ENCODE data around the gene MMD2.
"Not testable (repeated sequence)": the region's sequence is repeated elsewhere in the genome, so short reads cannot be mapped to it uniquely, and the experiment has no call there.

The MMD2 gene

GRCh38 chr7:4911111-4911828, 47.7 kb downstream of the MMD2 start:
- no peaks in the 10 kb centered on the region for H3K36me3 ChIP-seq (ENCODE audit: control insufficient read depth, insufficient read depth, low read length)
- no peak overlapping the region for H3K27ac ChIP-seq (ENCODE audit: low read depth, low read length)
- no peaks in the 10 kb centered on the region for H3K27me3 ChIP-seq (ENCODE audit: control insufficient read depth, insufficient read depth, low read length)
- H3K4me3 ChIP-seq (ENCODE audit: low read length), result no peak overlapping the region
- H3K9ac ChIP-seq (ENCODE audit: low read length), result no peak overlapping the region
- H3K4me1 ChIP-seq (ENCODE audit: control insufficient read depth, insufficient read depth, low read length), result no peaks in the 10 kb centered on the region

GRCh38 chr7:4906682-4907081, 52.3 kb downstream of the MMD2 start:
- no peaks in the 10 kb centered on the region for H3K36me3 ChIP-seq (ENCODE audit: control insufficient read depth, insufficient read depth, low read length)
- H3K9ac ChIP-seq (ENCODE audit: low read length), result no peak overlapping the region
- H3K4me1 ChIP-seq (ENCODE audit: control insufficient read depth, insufficient read depth, low read length), result no peaks in the 10 kb centered on the region
- H3K27ac ChIP-seq (ENCODE audit: low read depth, low read length), result no peak overlapping the region
- H3K27me3 ChIP-seq (ENCODE audit: control insufficient read depth, insufficient read depth, low read length), result no peaks in the 10 kb centered on the region
- no peak overlapping the region for H3K4me3 ChIP-seq (ENCODE audit: low read length)

- H3K9ac ChIP-seq (ENCODE audit: low read length), result no peak overlapping the region
- H3K4me3 ChIP-seq (ENCODE audit: low read length), result no peak overlapping the region
- no peaks in the 10 kb centered on the region for H3K4me1 ChIP-seq (ENCODE audit: control insufficient read depth, insufficient read depth, low read length)
- H3K27me3 ChIP-seq (ENCODE audit: control insufficient read depth, insufficient read depth, low read length), result no peaks in the 10 kb centered on the region
- H3K27ac ChIP-seq (ENCODE audit: low read depth, low read length), result no peak overlapping the region
- no peaks in the 10 kb centered on the region for H3K36me3 ChIP-seq (ENCODE audit: control insufficient read depth, insufficient read depth, low read length)
Measured at GRCh38 chr7:4905171-4905570, 53.8 kb downstream of the MMD2 start.

GRCh38 chr7:4904346-4904745, 54.6 kb downstream of the MMD2 start:
- H3K27ac ChIP-seq (ENCODE audit: low read depth, low read length), result no peak overlapping the region
- no peaks in the 10 kb centered on the region for H3K4me1 ChIP-seq (ENCODE audit: control insufficient read depth, insufficient read depth, low read length)
- no peak overlapping the region for H3K4me3 ChIP-seq (ENCODE audit: low read length)
- no peaks in the 10 kb centered on the region for H3K36me3 ChIP-seq (ENCODE audit: control insufficient read depth, insufficient read depth, low read length)
- H3K27me3 ChIP-seq (ENCODE audit: control insufficient read depth, insufficient read depth, low read length), result no peaks in the 10 kb centered on the region
- H3K9ac ChIP-seq (ENCODE audit: low read length), result no peak overlapping the region

- no peak overlapping the region for H3K4me3 ChIP-seq (ENCODE audit: low read length)
- H3K27ac ChIP-seq (ENCODE audit: low read depth, low read length), result no peak overlapping the region
- no peaks in the 10 kb centered on the region for H3K36me3 ChIP-seq (ENCODE audit: control insufficient read depth, insufficient read depth, low read length)
- H3K9ac ChIP-seq (ENCODE audit: low read length), result no peak overlapping the region
- H3K4me1 ChIP-seq (ENCODE audit: control insufficient read depth, insufficient read depth, low read length), result no peaks in the 10 kb centered on the region
- H3K27me3 ChIP-seq (ENCODE audit: control insufficient read depth, insufficient read depth, low read length), result no peaks in the 10 kb centered on the region
Measured at GRCh38 chr7:4895766-4896165, 63.2 kb downstream of the MMD2 start.

GRCh38 chr7:4894482-4894881, 64.5 kb downstream of the MMD2 start:
- no peaks in the 10 kb centered on the region for H3K36me3 ChIP-seq (ENCODE audit: control insufficient read depth, insufficient read depth, low read length)
- no peak overlapping the region for H3K9ac ChIP-seq (ENCODE audit: low read length)
- no peaks in the 10 kb centered on the region for H3K4me1 ChIP-seq (ENCODE audit: control insufficient read depth, insufficient read depth, low read length)
- H3K27me3 ChIP-seq (ENCODE audit: control insufficient read depth, insufficient read depth, low read length), result no peaks in the 10 kb centered on the region
- no peak overlapping the region for H3K4me3 ChIP-seq (ENCODE audit: low read length)
- H3K27ac ChIP-seq (ENCODE audit: low read depth, low read length), result no peak overlapping the region

GRCh38 chr7:4893929-4894475, 65.0 kb downstream of the MMD2 start:
- H3K27me3 ChIP-seq (ENCODE audit: control insufficient read depth, insufficient read depth, low read length), result no peaks in the 10 kb centered on the region
- H3K36me3 ChIP-seq (ENCODE audit: control insufficient read depth, insufficient read depth, low read length), result no peaks in the 10 kb centered on the region
- no peak overlapping the region for H3K9ac ChIP-seq (ENCODE audit: low read length)
- no peaks in the 10 kb centered on the region for H3K4me1 ChIP-seq (ENCODE audit: control insufficient read depth, insufficient read depth, low read length)
- H3K27ac ChIP-seq (ENCODE audit: low read depth, low read length), result no peak overlapping the region
- no peak overlapping the region for H3K4me3 ChIP-seq (ENCODE audit: low read length)

- H3K27ac ChIP-seq (ENCODE audit: low read depth, low read length); H3K27me3 ChIP-seq (ENCODE audit: control insufficient read depth, insufficient read depth, low read length); H3K9ac ChIP-seq (ENCODE audit: low read length); H3K4me1 ChIP-seq (ENCODE audit: control insufficient read depth, insufficient read depth, low read length); H3K36me3 ChIP-seq (ENCODE audit: control insufficient read depth, insufficient read depth, low read length); H3K4me3 ChIP-seq (ENCODE audit: low read length): not testable (repeated sequence)
Measured at GRCh38 chr7:4893188-4893587, 65.8 kb downstream of the MMD2 start.

GRCh38 chr7:4891522-4891921, 67.5 kb downstream of the MMD2 start:
- not testable (repeated sequence) for H3K4me1 ChIP-seq (ENCODE audit: control insufficient read depth, insufficient read depth, low read length); H3K27me3 ChIP-seq (ENCODE audit: control insufficient read depth, insufficient read depth, low read length); H3K27ac ChIP-seq (ENCODE audit: low read depth, low read length); H3K36me3 ChIP-seq (ENCODE audit: control insufficient read depth, insufficient read depth, low read length); H3K4me3 ChIP-seq (ENCODE audit: low read length); H3K9ac ChIP-seq (ENCODE audit: low read length)

- no peaks in the 10 kb centered on the region for H3K27me3 ChIP-seq (ENCODE audit: control insufficient read depth, insufficient read depth, low read length)
- no peak overlapping the region for H3K27ac ChIP-seq (ENCODE audit: low read depth, low read length)
- no peak overlapping the region for H3K4me3 ChIP-seq (ENCODE audit: low read length)
- H3K4me1 ChIP-seq (ENCODE audit: control insufficient read depth, insufficient read depth, low read length), result no peaks in the 10 kb centered on the region
- no peaks in the 10 kb centered on the region for H3K36me3 ChIP-seq (ENCODE audit: control insufficient read depth, insufficient read depth, low read length)
- H3K9ac ChIP-seq (ENCODE audit: low read length), result no peak overlapping the region
Measured at GRCh38 chr7:4889682-4890081, 69.3 kb downstream of the MMD2 start.

- H3K4me1 ChIP-seq (ENCODE audit: control insufficient read depth, insufficient read depth, low read length), result no peaks in the 10 kb centered on the region
- no peaks in the 10 kb centered on the region for H3K27me3 ChIP-seq (ENCODE audit: control insufficient read depth, insufficient read depth, low read length)
- H3K36me3 ChIP-seq (ENCODE audit: control insufficient read depth, insufficient read depth, low read length), result no peaks in the 10 kb centered on the region
- H3K9ac ChIP-seq (ENCODE audit: low read length), result no peak overlapping the region
- no peak overlapping the region for H3K4me3 ChIP-seq (ENCODE audit: low read length)
- H3K27ac ChIP-seq (ENCODE audit: low read depth, low read length), result no peak overlapping the region
Measured at GRCh38 chr7:4888161-4888560, 70.8 kb downstream of the MMD2 start.

GRCh38 chr7:4886671-4887070, 72.3 kb downstream of the MMD2 start:
- no peaks in the 10 kb centered on the region for H3K36me3 ChIP-seq (ENCODE audit: control insufficient read depth, insufficient read depth, low read length)
- H3K27ac ChIP-seq (ENCODE audit: low read depth, low read length), result no peak overlapping the region
- no peak overlapping the region for H3K9ac ChIP-seq (ENCODE audit: low read length)
- H3K27me3 ChIP-seq (ENCODE audit: control insufficient read depth, insufficient read depth, low read length), result no peaks in the 10 kb centered on the region
- no peak overlapping the region for H3K4me3 ChIP-seq (ENCODE audit: low read length)
- no peaks in the 10 kb centered on the region for H3K4me1 ChIP-seq (ENCODE audit: control insufficient read depth, insufficient read depth, low read length)

- Histone ChIP-seq H3K4me1 (ENCODE audit: control insufficient read depth, insufficient read depth, low read length) (no peaks in the 10 kb centered on the region), H3K36me3 (ENCODE audit: control insufficient read depth, insufficient read depth, low read length) (no peaks in the 10 kb centered on the region), H3K27me3 (ENCODE audit: control insufficient read depth, insufficient read depth, low read length) (no peaks in the 10 kb centered on the region), H3K9ac (ENCODE audit: low read length) (no peak overlapping the region), H3K4me3 (ENCODE audit: low read length) (no peak overlapping the region), H3K27ac (ENCODE audit: low read depth, low read length) (no peak overlapping the region)
Measured at GRCh38 chr7:4885317-4885807, 73.6 kb downstream of the MMD2 start.
